ENCODE data around the gene NDUFB3.

The NDUFB3 gene

GRCh38 chr2:201128933-201129505 lies 57.2 kb downstream of the NDUFB3 start:
- no peak for DNase-seq (ENCODE audit: extremely low read depth, low read depth)
- no peak for TF ChIP-seq CTCF (IDR thresholded peaks at IDR 0.05; ENCODE audit: low read depth, low read length)

- TF ChIP-seq CTCF (IDR thresholded peaks at IDR 0.05; ENCODE audit: low read depth, low read length): no peak
- DNase-seq (ENCODE audit: extremely low read depth, low read depth): no peak
These were observed 58.9 kb downstream of the NDUFB3 start for GRCh38 chr2:201130524-201131186.

GRCh38 chr2:201132518-201132917 lies 60.7 kb downstream of the NDUFB3 start:
- DNase-seq (ENCODE audit: extremely low read depth, low read depth): no peak
- TF ChIP-seq CTCF (IDR thresholded peaks at IDR 0.05; ENCODE audit: low read depth, low read length): no peak

Data from AG09319 (cell line).